Measurements from ENCODE around the gene ZNF619. TPM values are rescaled to one million over a fixed set of nuclear protein-coding genes. Genes with fewer than 3 reads are reported as not detected.
A peak's percentile ranks its signal among the peaks of the same experiment; 100 is the strongest.
"Not testable (repeated sequence)": the region's sequence is repeated elsewhere in the genome, so short reads cannot be mapped to it uniquely, and the experiment has no call there.

The ZNF619 gene
- total and polyA plus RNA-seq, 2 donors (not counting 1 experiment from before 2014, with no cell fraction given) = 4.2 to 9.6 TPM

DNA sequence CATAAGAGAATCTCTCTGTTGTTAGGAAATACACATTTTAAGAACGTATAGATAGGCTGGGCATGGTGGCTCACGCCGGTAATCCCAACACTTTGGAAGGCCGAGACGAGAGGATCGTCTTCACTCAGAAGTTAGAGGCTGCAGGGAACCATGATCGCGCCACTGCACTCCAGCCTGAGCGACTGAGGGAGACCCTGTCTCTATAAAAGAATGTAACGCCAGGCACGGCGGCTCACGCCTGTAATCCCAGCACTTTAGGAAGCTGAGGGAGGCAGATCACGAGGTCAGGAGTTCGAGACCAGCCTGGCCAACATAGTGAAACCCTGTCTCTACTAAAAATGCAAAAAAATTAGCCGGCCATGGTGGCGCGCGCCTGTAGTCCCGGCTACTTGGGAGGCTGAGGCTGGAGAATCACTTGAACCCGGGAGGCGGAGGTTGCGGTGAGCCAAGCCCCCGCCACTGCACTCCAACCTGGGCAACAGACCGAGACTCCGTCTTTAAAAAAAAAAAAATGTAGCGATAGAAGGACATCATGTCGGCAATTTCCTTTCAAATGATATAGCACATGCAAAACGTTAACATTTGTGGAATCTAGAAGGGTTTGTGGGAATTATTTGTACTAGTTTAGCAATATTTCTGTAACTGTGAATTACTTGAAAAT, 20.5 kb upstream of the ZNF619 start:
- Histone ChIP-seq H3K27me3 (ENCODE audit: control insufficient read depth, insufficient read depth, low read length) (no peaks in the 10 kb centered on the region), H2AFZ (ENCODE audit: low read length) (peak overlapping the region; percentile 1), H3K4me1 (ENCODE audit: control insufficient read depth, extremely low read depth, insufficient read depth, low read length) (peaks cover 5% of the 10 kb centered on the region), H3K9me3 (ENCODE audit: control insufficient read depth, insufficient read depth, low read depth, low read length) (no peaks in the 10 kb centered on the region), H3K9ac (ENCODE audit: insufficient read depth, low read length) (peak overlapping the region; percentile 89), H3K79me2 (ENCODE audit: control insufficient read depth, insufficient read depth, low read length) (peaks cover 30% of the 10 kb centered on the region), H3K4me2 (ENCODE audit: extremely low read depth, insufficient read depth, low read length) (peak overlapping the region; percentile 77), H3K4me3 (replicated peaks in 1 of 4; ENCODE audit: control extremely low read depth in 1 of 4, insufficient read depth in 1 of 4, low read depth in 3 of 4, low read length in 4 of 4) (peak overlapping the region; percentile 33 to 98 (median 92)), H3K36me3 (ENCODE audit: control insufficient read depth, insufficient read depth, low read length) (peaks cover 3% of the 10 kb centered on the region), H4K20me1 (ENCODE audit: control insufficient read depth, extremely low read depth, insufficient read depth, low read length) (peaks cover 1% of the 10 kb centered on the region), H3K27ac (ENCODE audit: insufficient read depth, low read length) (peak overlapping the region; percentile 96)
- DNase-seq (ENCODE audit: low read depth in 2 of 2) = no peak
- TF ChIP-seq, protein P1, sequence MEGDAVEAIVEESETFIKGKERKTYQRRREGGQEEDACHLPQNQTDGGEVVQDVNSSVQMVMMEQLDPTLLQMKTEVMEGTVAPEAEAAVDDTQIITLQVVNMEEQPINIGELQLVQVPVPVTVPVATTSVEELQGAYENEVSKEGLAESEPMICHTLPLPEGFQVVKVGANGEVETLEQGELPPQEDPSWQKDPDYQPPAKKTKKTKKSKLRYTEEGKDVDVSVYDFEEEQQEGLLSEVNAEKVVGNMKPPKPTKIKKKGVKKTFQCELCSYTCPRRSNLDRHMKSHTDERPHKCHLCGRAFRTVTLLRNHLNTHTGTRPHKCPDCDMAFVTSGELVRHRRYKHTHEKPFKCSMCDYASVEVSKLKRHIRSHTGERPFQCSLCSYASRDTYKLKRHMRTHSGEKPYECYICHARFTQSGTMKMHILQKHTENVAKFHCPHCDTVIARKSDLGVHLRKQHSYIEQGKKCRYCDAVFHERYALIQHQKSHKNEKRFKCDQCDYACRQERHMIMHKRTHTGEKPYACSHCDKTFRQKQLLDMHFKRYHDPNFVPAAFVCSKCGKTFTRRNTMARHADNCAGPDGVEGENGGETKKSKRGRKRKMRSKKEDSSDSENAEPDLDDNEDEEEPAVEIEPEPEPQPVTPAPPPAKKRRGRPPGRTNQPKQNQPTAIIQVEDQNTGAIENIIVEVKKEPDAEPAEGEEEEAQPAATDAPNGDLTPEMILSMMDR (conservative IDR thresholded peaks at IDR 0.05 in 1 of 2, IDR thresholded peaks at IDR 0.05 in 1 of 2; ENCODE audit: low read depth in 1 of 2, low read length in 2 of 2) = no peak
- no peak for TF ChIP-seq EZH2 (IDR thresholded peaks at IDR 0.05; ENCODE audit: low read length, missing control alignments)

DNA sequence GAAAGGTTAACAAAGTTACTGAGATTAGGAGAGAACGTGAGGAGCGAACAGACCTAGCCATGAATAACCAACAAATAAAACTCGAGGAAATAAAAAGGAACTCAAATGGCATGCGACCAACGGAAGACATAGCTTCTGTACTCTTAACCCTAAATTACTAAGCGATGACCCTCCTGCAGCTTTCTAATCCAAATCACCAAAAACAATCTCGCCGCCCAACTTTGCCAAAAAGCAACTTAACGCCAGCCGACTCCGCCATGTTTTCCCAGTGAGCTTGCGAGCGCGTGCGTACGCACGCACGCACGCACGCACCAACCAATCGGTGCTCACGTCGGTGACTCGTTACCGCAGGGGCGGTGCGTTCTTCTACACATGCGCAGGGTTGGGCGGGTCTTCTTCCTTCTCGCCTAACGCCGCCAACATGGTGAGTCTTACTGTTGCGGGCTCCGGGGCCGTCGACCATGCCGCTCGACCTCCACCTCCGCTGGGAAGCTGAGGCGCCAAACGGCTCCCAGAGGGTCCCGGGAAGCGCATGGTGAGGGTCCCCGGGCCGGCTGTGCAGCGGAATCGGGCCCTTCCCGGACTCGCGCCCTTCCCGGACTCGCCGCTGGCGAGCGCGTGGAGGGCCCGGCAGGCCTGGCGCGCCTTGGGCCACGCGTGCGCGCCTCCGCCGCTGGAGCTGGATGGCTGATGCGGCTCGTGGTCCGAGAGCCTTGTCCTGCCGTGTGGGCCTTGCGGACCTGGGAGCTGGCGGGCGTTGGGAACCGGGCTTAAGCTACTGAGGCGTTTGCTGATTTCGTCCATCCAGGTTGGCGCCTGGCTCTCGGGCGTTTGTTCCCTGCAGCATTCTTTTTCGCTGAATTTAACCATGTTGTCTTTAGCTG, 19.7 kb upstream of the ZNF619 start, which contains the start of gene RPL14:
Gene RPL14 (plus strand): TSS at position 400 of the 884 bp plus-strand sequence. CDS start 133 bp downstream, at position 533.
- DNase-seq (ENCODE audit: low read depth in 2 of 2) = peak; percentile 96 to 97
- TF ChIP-seq, protein P1 (conservative IDR thresholded peaks at IDR 0.05 in 1 of 2, IDR thresholded peaks at IDR 0.05 in 1 of 2; ENCODE audit: low read depth in 1 of 2, low read length in 2 of 2) = no peak
- no peak for TF ChIP-seq EZH2 (IDR thresholded peaks at IDR 0.05; ENCODE audit: low read length, missing control alignments)
- H3K36me3 ChIP-seq (ENCODE audit: control insufficient read depth, insufficient read depth, low read length) = peaks cover 3% of the 10 kb centered on the region

DNA sequence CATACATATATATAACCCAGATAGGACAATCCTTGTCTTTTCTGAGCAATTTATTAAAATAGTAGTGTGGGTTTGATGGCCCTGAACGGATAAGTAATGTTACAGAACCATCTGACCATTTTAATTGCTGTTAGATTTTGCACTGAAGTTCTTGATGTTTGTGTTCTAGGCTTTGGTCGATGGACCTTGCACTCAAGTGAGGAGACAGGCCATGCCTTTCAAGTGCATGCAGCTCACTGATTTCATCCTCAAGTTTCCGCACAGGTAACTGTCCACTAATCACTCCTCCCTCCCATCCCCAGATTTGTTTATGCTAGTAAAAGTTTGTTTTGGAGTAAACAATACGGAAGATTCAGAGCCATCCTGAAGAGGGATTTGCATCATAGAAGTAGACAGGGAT, 18.4 kb upstream of the ZNF619 start:
- H4K20me1 ChIP-seq (ENCODE audit: control insufficient read depth, extremely low read depth, insufficient read depth, low read length) = peaks cover 1% of the 10 kb centered on the region

More for the DNA sequence above, 19.7 kb upstream of the ZNF619 start, which contains the start of gene RPL14:
- H3K79me2 ChIP-seq (ENCODE audit: control insufficient read depth, insufficient read depth, low read length) = peaks cover 30% of the 10 kb centered on the region
- no peaks in the 10 kb centered on the region for H3K27me3 ChIP-seq (ENCODE audit: control insufficient read depth, insufficient read depth, low read length)
- H3K9ac ChIP-seq (ENCODE audit: insufficient read depth, low read length) = peak within 1 kb of the TSS; percentile 89
- peak within 1 kb of the TSS; percentile 33 to 98 (median 92) for H3K4me3 ChIP-seq (replicated peaks in 1 of 4; ENCODE audit: control extremely low read depth in 1 of 4, insufficient read depth in 1 of 4, low read depth in 3 of 4, low read length in 4 of 4)
- no peaks in the 10 kb centered on the region for H3K9me3 ChIP-seq (ENCODE audit: control insufficient read depth, insufficient read depth, low read depth, low read length)
- peak within 1 kb of the TSS; percentile 96 for H3K27ac ChIP-seq (ENCODE audit: insufficient read depth, low read length)
- H2AFZ ChIP-seq (ENCODE audit: low read length) = peak within 1 kb of the TSS; percentile 1
- H3K4me2 ChIP-seq (ENCODE audit: extremely low read depth, insufficient read depth, low read length) = peak within 1 kb of the TSS; percentile 100
- H3K4me1 ChIP-seq (ENCODE audit: control insufficient read depth, extremely low read depth, insufficient read depth, low read length) = peaks cover 5% of the 10 kb centered on the region
- peaks cover 1% of the 10 kb centered on the region for H4K20me1 ChIP-seq (ENCODE audit: control insufficient read depth, extremely low read depth, insufficient read depth, low read length)

DNA sequence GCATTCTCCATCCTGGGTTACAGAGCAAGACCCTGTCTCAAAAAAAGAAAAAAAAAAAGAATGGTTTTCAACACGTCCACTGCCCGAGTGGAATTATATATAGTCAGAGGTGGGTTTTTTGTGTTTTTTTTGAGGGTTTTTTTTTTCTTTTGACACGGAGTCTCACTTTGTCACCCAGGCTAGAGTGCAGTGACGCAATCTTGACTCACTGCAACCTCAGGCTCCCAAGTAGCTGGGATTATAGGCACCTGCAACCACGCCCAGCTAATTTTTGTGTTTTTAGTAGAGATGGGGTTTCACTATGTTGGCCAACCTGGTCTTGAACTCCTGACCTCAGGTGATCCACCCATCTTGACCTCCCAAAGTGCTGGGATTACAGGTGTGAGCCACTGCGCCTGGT, 16.4 kb upstream of the ZNF619 start:
- Histone ChIP-seq H3K79me2 (ENCODE audit: control insufficient read depth, insufficient read depth, low read length) (peaks cover 30% of the 10 kb centered on the region), H3K36me3 (ENCODE audit: control insufficient read depth, insufficient read depth, low read length) (peaks cover 13% of the 10 kb centered on the region)
- H3K9me3 ChIP-seq (ENCODE audit: control insufficient read depth, insufficient read depth, low read depth, low read length); H3K27me3 ChIP-seq (ENCODE audit: control insufficient read depth, insufficient read depth, low read length); H4K20me1 ChIP-seq (ENCODE audit: control insufficient read depth, extremely low read depth, insufficient read depth, low read length); H3K4me3 ChIP-seq (replicated peaks in 1 of 4; ENCODE audit: control extremely low read depth in 1 of 4, insufficient read depth in 1 of 4, low read depth in 3 of 4, low read length in 4 of 4); H3K9ac ChIP-seq (ENCODE audit: insufficient read depth, low read length); H2AFZ ChIP-seq (ENCODE audit: low read length); DNase-seq (ENCODE audit: low read depth in 2 of 2); H3K27ac ChIP-seq (ENCODE audit: insufficient read depth, low read length); H3K4me1 ChIP-seq (ENCODE audit: control insufficient read depth, extremely low read depth, insufficient read depth, low read length); H3K4me2 ChIP-seq (ENCODE audit: extremely low read depth, insufficient read depth, low read length): not testable (repeated sequence)

More for the DNA sequence above, 18.4 kb upstream of the ZNF619 start:
- Histone ChIP-seq H3K79me2 (ENCODE audit: control insufficient read depth, insufficient read depth, low read length) (peaks cover 30% of the 10 kb centered on the region), H3K9me3 (ENCODE audit: control insufficient read depth, insufficient read depth, low read depth, low read length) (no peaks in the 10 kb centered on the region), H3K36me3 (ENCODE audit: control insufficient read depth, insufficient read depth, low read length) (peaks cover 7% of the 10 kb centered on the region), H3K4me2 (ENCODE audit: extremely low read depth, insufficient read depth, low read length) (peak overlapping the region; percentile 100), H3K27ac (ENCODE audit: insufficient read depth, low read length) (no peak overlapping the region), H3K27me3 (ENCODE audit: control insufficient read depth, insufficient read depth, low read length) (no peaks in the 10 kb centered on the region), H2AFZ (ENCODE audit: low read length) (no peak overlapping the region), H3K4me1 (ENCODE audit: control insufficient read depth, extremely low read depth, insufficient read depth, low read length) (peaks cover 5% of the 10 kb centered on the region), H3K9ac (ENCODE audit: insufficient read depth, low read length) (no peak overlapping the region), H3K4me3 (replicated peaks in 1 of 4; ENCODE audit: control extremely low read depth in 1 of 4, insufficient read depth in 1 of 4, low read depth in 3 of 4, low read length in 4 of 4) (peak overlapping the region; percentile 33 to 98 (median 92))
- TF ChIP-seq, protein P1 (conservative IDR thresholded peaks at IDR 0.05 in 1 of 2, IDR thresholded peaks at IDR 0.05 in 1 of 2; ENCODE audit: low read depth in 1 of 2, low read length in 2 of 2) = no peak
- no peak for TF ChIP-seq EZH2 (IDR thresholded peaks at IDR 0.05; ENCODE audit: low read length, missing control alignments)
- DNase-seq (ENCODE audit: low read depth in 2 of 2) = no peak
